Spleen (tissue), 11 donors: ENCODE measurements around the gene TSSK3. TPM values are rescaled to one million over a fixed set of nuclear protein-coding genes. Genes with fewer than 3 reads are reported as not detected.
"Not testable (repeated sequence)": the region's sequence is repeated elsewhere in the genome, so short reads cannot be mapped to it uniquely, and the experiment has no call there.

Source experiments
- DNase-seq: peaks from one replicate; pipeline ENCODE4 v3.0.0-alpha.2; 2020
- H3K27ac ChIP-seq, 8 donors: fragments of 200-600 bp; sonication (generic) in 7 of 8; 1 replicate in 4 of 8; 2 replicates in 4 of 8; pipeline versions ENCODE4 v1.5.0 to v1.8.0; 2016 to 2021; ENCODE audit warnings: inconsistent platforms in 4 of 8, mild to moderate bottlenecking in 4 of 8, moderate library complexity in 1 of 8
- H3K27me3 ChIP-seq, 7 donors: fragments of 200-600 bp; sonication (generic) in 6 of 7; replicated peaks in 1 of 7; 1 replicate in 4 of 7; 2 replicates in 3 of 7; pipeline versions ENCODE4 v1.5.0 to v1.8.0; 2016 to 2021; ENCODE audit warnings: inconsistent platforms in 3 of 7, mild to moderate bottlenecking in 1 of 7
- H3K36me3 ChIP-seq, 6 donors: fragments of 200-600 bp; sonication (generic) in 5 of 6; 1 replicate in 4 of 6; 2 replicates in 2 of 6; pipeline versions ENCODE4 v1.5.0 to v1.8.0; 2016 to 2021; ENCODE audit warnings: inconsistent platforms in 2 of 6
- H3K4me1 ChIP-seq, 6 donors: fragments of 200-600 bp; sonication (generic) in 5 of 6; 1 replicate in 3 of 6; 2 replicates in 3 of 6; pipeline versions ENCODE4 v1.5.0 to v1.8.0; 2016 to 2021; ENCODE audit warnings: inconsistent platforms in 3 of 6
- H3K4me3 ChIP-seq, 8 donors: fragments of 200-600 bp; sonication (generic) in 7 of 8; 1 replicate in 4 of 8; 2 replicates in 4 of 8; pipeline versions ENCODE4 v1.5.0 to v1.8.0; 2016 to 2021; ENCODE audit warnings: inconsistent platforms in 4 of 8, mild to moderate bottlenecking in 4 of 8, moderate library complexity in 2 of 8
- H3K9me3 ChIP-seq, 8 donors: fragments of 200-600 bp; sonication (generic) in 7 of 8; 1 replicate in 4 of 8; 2 replicates in 4 of 8; pipeline versions ENCODE4 v1.5.0 to v1.8.0; 2016 to 2021; ENCODE audit warnings: inconsistent platforms in 4 of 8
- CTCF ChIP-seq, 11 experiments: fragments of 200-600 bp in 7 of 11; fragments of 450-650 bp in 4 of 11; sonication (generic) in 4 of 11; IDR thresholded peaks in 8 of 11; conservative IDR thresholded peaks in 3 of 11; 1 replicate in 7 of 11; 2 replicates in 4 of 11; pipeline versions ENCODE4 v1.4.0 to v1.8.0; 2016 to 2021; ENCODE audit warnings: antibody characterized with exemption in 11 of 11, inconsistent platforms in 4 of 11, mild to moderate bottlenecking in 1 of 11
- POLR2A ChIP-seq, 3 donors: fragments of 450-650 bp; IDR thresholded peaks; one replicate each; pipeline ENCODE4 v1.5.1; 2017; ENCODE audit warnings: antibody characterized with exemption in 3 of 3, mild to moderate bottlenecking in 1 of 3
- POLR2AphosphoS5 ChIP-seq, 3 donors: sonication (generic); formaldehyde crosslinking; IDR thresholded peaks; one replicate each; pipeline ENCODE4 v1.5.1; 2017; ENCODE audit warnings: antibody characterized with exemption in 3 of 3
- WGBS, 5 donors: extraction: QIAGEN DNeasy Blood & Tissue Kit in 3 of 5; methylation state at CpG; one replicate each; pipeline versions ENCODE4 v1.1.5 to v1.1.7; 2013 to 2018; 5-methylcytosine and 5-hydroxymethylcytosine counted together
- intact Hi-C: fragments of 100-400 bp; cut with DNase I; formaldehyde crosslinking; loops from one replicate; pipeline ENCODE4 v1.15.0; 2023; ENCODE audit warnings: low total_unique reads
- polyA plus RNA-seq, 3 donors: library from polyadenylated mRNA; stranded (reverse); fragments of 200-250 nt; gene quantifications; one replicate each; pipeline ENCODE4 v1.2.1, GENCODE V29; 2013
- total RNA-seq, 7 donors: library from RNA; depleted of rRNA in 3 of 7; stranded (reverse); fragments of >200 nt in 3 of 7; fragmentation: NEBNext Ultra II Directional in 4 of 7; extraction: Animal tissue kit (Norgen Biotek cat#: 25700) in 4 of 7; gene quantifications; one replicate each; pipeline versions ENCODE4 v1.1.0 to v1.2.1, GENCODE V29; 2016 to 2021
- donor health status: healthy with polysubstance abuse.
- donor health status: DM: no; HTN: no; CAD: no; lungs with moderate emphysema.
- donor health status: DM: no; HTN: no; CAD: no.
- donor health status: Bipolar disorder and iron deficiency.
- donor health status: healthy.
- donor health status: DM: no; HTN: no; CAD: no.
- donor health status: DM: yes; HTN: yes; CAD: no.

TSSK3 gene
- total and polyA plus RNA-seq, 10 donors = 0.15 to 6.6 (median 2.6) TPM

GRCh38 chr1:32353886-32354570, 8.3 kb upstream of the TSSK3 start:
- no peak for DNase-seq
- H3K27ac ChIP-seq = peak overlapping the region in 7 of 8 donors; percentile 6 to 96 (median 94)
- H3K4me3 ChIP-seq = no peak overlapping the region
- WGBS, 5 donors = 34 to 45% (median 42%) methylated on average over 2 of the region's 2 CpGs
- TF ChIP-seq POLR2A (IDR thresholded peaks at IDR 0.05) = no peak
- TF ChIP-seq CTCF (IDR thresholded peaks at IDR 0.05 in 8 of 11, conservative IDR thresholded peaks at IDR 0.05 in 3 of 11) = no peak
- peak in 1 of 3 donors; percentile 83 for TF ChIP-seq POLR2AphosphoS5 (IDR thresholded peaks at IDR 0.05)
- H3K4me1 ChIP-seq = peaks cover 33 to 67% (median 54%) of the 10 kb centered on the region in 6 donors
- H3K9me3 ChIP-seq = no peaks in the 10 kb centered on the region
- H3K36me3 ChIP-seq = no peaks in the 10 kb centered on the region
- H3K27me3 ChIP-seq = no peaks in the 10 kb centered on the region
- intact Hi-C loops = no loop called here

DNA sequence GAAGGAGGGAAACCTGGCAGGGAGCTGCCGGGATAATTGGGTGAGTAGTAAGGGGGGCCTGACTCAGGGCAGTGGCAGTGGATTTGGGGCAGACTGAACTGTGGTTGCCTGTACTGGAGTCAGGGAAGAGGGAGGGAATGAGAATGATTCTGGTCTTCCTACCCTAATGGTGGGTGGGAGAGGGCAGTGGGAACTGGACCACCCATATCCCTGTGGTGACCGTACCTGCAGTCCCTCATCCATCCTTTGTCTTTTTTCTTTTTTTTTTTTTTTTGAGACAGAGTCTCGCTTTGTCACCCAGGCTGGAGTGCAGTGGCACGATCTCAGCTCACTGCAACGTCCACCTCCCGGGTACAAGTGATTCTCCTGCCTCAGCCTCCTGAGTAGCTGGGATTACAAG, 6.6 kb upstream of the TSSK3 start:
- H3K36me3 ChIP-seq, DNase-seq, H3K4me3 ChIP-seq, intact Hi-C loops, H3K27me3 ChIP-seq, H3K9me3 ChIP-seq: not testable (repeated sequence)
- 89 to 96% (median 93%) methylated on average over 6 of the region's 6 CpGs for WGBS, 5 donors
- Histone ChIP-seq H3K27ac (peak overlapping the region in 3 of 8 donors; percentile 91 to 96 (median 95)), H3K4me1 (peaks cover 17 to 67% (median 49%) of the 10 kb centered on the region in 6 donors)

DNA sequence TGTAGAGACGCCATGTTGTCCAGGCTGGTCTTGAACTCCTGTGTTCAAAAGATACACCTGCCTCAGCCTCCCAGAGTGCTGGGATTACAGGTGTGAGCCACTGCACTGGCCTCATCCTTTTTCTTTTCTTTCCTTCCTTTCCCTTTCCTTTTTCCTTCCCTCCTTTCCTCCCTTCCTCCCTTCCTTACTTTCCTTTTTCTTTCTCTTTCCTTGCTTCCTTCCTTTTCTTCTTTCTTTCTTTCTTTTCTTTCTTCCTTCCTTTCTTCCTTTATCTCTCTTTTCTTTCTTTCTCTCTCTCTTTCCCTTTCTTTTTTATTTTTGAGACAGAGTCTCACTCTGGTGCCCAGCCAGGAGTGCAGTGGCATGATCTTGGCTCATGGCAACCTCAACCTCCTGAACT, 5.9 kb upstream of the TSSK3 start:
- Histone ChIP-seq H3K27ac (peak overlapping the region in 2 of 8 donors; percentile 15 to 95), H3K4me1 (peaks cover 16 to 69% (median 49%) of the 10 kb centered on the region in 6 donors), H3K4me3 (no peak overlapping the region), H3K9me3 (no peaks in the 10 kb centered on the region), H3K36me3 (peaks cover 0 to 11% (median 0%) of the 10 kb centered on the region in 6 donors), H3K27me3 (peaks cover 0 to 6% (median 0%) of the 10 kb centered on the region in 7 donors)
- TF ChIP-seq POLR2AphosphoS5 (IDR thresholded peaks at IDR 0.05) (no peak), CTCF (IDR thresholded peaks at IDR 0.05 in 8 of 11, conservative IDR thresholded peaks at IDR 0.05 in 3 of 11) (no peak), POLR2A (IDR thresholded peaks at IDR 0.05) (no peak)
- DNase-seq = no peak
- intact Hi-C loops = no loop called here
- 91 to 100% (median 97%) methylated on average over 1 of the region's 1 CpG for WGBS, 5 donors

GRCh38 chr1:32357614-32358013, 4.7 kb upstream of the TSSK3 start:
- intact Hi-C loops = no loop called here
- TF ChIP-seq POLR2A (IDR thresholded peaks at IDR 0.05) = no peak
- no peak for TF ChIP-seq CTCF (IDR thresholded peaks at IDR 0.05 in 8 of 11, conservative IDR thresholded peaks at IDR 0.05 in 3 of 11)
- no peak for TF ChIP-seq POLR2AphosphoS5 (IDR thresholded peaks at IDR 0.05)
- H3K36me3 ChIP-seq = peaks cover 0 to 11% (median 0%) of the 10 kb centered on the region in 6 donors
- H3K27me3 ChIP-seq = peaks cover 0 to 17% (median 0%) of the 10 kb centered on the region in 7 donors
- H3K9me3 ChIP-seq = no peaks in the 10 kb centered on the region
- H3K27ac ChIP-seq = peak overlapping the region in 1 of 8 donors; percentile 4
- WGBS, 5 donors = 80 to 87% (median 84%) methylated on average over 4 to 6 of the region's 6 CpGs
- peaks cover 19 to 69% (median 49%) of the 10 kb centered on the region in 6 donors for H3K4me1 ChIP-seq
- H3K4me3 ChIP-seq = no peak overlapping the region
- DNase-seq = no peak
